ENCODE results near the gene CHMP5. TPM values are rescaled to one million over a fixed set of nuclear protein-coding genes. Genes with fewer than 3 reads are reported as not detected.

Gene CHMP5
- 64.0 and 76.7 TPM in 2 replicates for total RNA-seq

DNA sequence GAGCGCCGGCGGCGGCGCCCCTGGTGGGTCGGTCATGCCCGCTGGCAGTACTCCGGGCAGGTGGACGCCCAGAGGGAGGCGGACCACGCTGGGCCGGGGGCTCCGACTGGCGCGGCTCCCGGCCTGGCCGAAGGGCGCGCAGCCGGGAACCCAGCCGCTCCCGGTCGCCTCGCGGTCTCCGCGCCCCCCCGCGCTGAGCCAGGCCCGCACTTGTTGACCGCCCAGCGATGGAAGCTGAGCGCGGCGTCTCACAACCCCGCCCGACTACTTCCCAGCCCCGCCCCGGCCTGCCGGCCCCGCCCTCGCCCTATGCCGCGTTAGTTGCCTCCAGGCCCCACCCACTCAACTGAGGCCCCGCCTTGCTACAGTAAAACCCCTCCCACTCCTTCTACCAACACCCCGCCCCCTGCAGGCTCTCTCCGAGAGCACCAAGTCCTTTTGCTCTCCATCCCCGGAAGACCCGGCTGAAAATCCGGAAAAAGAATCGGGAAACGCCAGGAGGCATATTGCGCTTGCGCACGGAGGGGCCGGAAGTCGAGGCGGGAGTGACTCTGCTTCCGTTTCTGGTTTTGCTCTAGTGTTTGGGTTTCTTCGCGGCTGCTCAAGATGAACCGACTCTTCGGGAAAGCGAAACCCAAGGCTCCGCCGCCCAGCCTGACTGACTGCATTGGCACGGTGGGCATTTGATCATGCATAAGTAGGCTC is at the start of gene CHMP5, which contains the start of gene BAG1:
Gene CHMP5, plus strand, starts transcription at position 577 of the 705 bp plus-strand sequence. Its CDS starts 30 bp downstream, at position 607.
Gene BAG1, minus strand, starts transcription at position 236 of the 705 bp plus-strand sequence.
- H3K4me3 ChIP-seq (ENCODE audit: low read depth, low read length) = peak within 1 kb of the TSS; percentile 96
- peak; percentile 90 for DNase-seq (ENCODE audit: low read depth)
- TF ChIP-seq, protein P1, sequence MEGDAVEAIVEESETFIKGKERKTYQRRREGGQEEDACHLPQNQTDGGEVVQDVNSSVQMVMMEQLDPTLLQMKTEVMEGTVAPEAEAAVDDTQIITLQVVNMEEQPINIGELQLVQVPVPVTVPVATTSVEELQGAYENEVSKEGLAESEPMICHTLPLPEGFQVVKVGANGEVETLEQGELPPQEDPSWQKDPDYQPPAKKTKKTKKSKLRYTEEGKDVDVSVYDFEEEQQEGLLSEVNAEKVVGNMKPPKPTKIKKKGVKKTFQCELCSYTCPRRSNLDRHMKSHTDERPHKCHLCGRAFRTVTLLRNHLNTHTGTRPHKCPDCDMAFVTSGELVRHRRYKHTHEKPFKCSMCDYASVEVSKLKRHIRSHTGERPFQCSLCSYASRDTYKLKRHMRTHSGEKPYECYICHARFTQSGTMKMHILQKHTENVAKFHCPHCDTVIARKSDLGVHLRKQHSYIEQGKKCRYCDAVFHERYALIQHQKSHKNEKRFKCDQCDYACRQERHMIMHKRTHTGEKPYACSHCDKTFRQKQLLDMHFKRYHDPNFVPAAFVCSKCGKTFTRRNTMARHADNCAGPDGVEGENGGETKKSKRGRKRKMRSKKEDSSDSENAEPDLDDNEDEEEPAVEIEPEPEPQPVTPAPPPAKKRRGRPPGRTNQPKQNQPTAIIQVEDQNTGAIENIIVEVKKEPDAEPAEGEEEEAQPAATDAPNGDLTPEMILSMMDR (conservative IDR thresholded peaks at IDR 0.05; ENCODE audit: low read depth, low read length) = peak; percentile 40

DNA sequence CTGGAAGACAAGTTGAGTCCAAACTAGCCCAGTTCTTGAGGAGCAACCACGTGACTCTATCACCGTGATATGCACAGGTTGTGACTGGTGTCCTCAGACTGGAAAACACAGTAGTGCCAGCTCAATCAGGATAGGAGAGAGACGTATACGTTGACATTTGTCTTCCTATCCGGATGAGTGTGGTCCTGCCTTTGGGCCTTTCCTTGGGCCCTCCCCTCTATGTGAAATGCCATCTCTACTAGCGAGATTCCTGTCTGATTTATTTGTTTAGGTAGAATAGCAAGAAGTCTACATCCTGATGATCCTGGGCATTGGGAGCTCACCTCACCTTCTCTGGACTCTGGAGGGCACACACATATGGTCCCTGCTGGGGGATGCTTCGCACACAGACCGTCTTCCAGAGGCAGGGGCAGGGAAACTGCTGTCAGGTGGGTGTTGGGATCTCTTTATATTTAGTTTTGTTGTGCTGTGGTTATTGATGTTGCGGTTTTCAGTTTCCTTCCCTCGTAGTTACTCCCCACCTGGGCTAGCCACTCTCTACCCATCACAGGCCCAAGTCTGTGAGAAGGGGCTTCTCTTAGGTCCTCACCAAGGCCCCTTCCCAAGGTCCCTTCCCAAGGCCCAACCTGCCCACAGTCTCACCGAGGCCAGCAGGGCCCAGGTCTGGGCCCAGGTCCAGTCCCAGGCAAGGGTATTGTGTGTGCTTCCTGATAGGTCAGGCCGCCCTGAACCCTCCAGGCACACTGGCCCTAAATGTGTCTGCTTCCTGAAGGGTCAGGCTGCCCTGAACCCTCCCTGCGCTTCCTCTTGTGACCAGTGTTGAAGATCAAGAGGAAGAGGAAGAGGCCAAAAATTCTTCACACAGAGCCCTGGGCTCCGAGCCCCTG is 43.9 kb upstream of the CHMP5 start:
- H3K4me3 ChIP-seq (ENCODE audit: low read depth, low read length) = no peak overlapping the region
- DNase-seq (ENCODE audit: low read depth) = no peak
- TF ChIP-seq, protein P1 (conservative IDR thresholded peaks at IDR 0.05; ENCODE audit: low read depth, low read length) = no peak

DNA sequence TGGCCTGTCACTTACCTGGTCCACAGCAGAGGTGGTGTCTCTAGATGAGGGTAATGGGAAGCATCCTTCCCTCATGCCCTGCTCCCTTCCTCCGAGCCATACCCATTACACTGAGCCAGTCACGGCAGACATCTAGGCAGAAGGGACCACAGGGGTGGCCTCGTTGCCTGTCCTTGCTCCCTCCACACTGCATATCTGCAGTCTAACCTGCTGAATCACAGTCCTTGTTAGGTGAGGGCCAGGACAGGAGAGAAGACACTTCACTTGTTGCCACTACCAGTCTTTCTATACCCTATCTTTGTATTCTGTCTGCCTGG is 43.3 kb upstream of the CHMP5 start:
- no peak overlapping the region for H3K4me3 ChIP-seq (ENCODE audit: low read depth, low read length)
- TF ChIP-seq, protein P1 (conservative IDR thresholded peaks at IDR 0.05; ENCODE audit: low read depth, low read length) = no peak
- DNase-seq (ENCODE audit: low read depth) = no peak

DNA sequence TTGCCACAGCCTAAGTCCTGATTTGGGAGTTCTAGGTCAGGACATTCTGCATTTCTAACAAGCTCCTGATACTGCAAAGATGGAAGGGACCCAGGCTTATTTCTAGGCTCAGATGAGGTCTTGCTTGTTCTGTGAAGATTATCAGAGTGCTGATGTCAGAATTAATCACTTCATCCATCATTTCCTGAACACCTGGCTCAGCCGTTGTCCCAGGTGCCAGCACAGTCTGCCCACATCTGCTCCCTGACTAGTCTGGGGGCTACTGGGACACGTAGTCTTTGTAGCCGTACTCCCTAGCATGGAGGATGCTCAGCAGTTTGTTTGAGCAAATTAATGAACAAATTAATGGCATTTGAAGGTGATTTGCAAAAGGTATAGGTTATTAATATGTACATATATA is 42.8 kb upstream of the CHMP5 start:
- TF ChIP-seq, protein P1 (conservative IDR thresholded peaks at IDR 0.05; ENCODE audit: low read depth, low read length) = no peak

DNA sequence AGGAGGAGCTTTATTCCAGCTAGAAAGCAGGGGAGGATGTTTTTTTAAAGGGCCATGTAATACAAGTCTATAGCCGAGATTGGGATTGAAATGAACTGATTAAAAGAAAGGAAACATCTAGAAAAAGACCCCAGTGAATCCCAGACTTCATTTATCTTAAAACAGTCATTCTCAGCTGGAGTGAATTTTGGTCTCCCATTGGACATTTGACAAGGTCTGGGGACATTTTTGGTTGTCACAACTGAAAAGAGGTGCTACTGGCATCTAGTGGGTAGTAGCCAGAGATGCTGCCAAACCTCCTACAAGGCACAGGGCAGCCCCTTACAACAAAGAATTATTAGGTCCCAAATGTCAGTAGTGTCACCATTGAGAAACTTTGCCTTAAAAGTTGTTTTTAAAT is 41.2 kb upstream of the CHMP5 start:
- H3K4me3 ChIP-seq (ENCODE audit: low read depth, low read length) = no peak overlapping the region
- TF ChIP-seq, protein P1 (conservative IDR thresholded peaks at IDR 0.05; ENCODE audit: low read depth, low read length) = peak; percentile 46
- DNase-seq (ENCODE audit: low read depth) = no peak

More for the DNA sequence above, 42.8 kb upstream of the CHMP5 start:
- no peak for DNase-seq (ENCODE audit: low read depth)
- no peak overlapping the region for H3K4me3 ChIP-seq (ENCODE audit: low read depth, low read length)

DNA sequence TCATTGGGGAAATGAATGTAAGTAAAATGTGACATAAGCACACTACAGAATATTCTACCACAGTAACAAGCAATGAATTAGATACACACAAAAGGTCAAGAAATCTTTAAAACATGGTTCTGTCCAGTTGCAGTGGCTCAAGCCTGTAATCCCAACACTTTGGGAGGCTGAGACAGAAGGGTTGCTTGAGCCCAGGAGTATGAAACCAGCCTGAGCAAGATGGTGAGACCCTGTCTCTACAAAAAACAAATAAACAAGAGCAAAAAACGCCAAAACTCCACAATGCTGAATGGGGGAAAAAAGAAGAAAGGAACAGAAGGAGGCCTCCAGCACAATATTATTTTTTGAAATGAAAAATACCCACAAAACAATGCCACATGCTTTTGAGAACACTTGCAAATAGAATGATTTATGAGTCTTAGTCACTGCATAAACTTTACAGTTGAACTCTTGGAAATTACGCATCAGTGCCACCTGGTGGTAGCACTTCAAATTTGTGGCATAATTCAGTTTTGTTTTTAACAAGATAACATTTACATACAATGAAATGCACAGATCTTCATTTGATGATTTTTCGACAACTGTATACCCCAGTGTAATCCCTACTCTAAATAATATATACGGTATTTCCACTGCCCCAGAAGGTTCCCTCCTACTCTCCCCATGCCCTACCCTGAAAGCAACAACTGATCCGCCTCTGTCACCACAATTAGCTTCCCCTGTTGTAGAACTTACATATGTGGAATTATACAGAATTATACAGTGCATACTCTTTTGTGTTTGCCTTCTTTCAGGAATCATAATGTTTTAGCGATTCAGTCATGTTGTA is 39.3 kb upstream of the CHMP5 start:
- DNase-seq (ENCODE audit: low read depth) = no peak
- TF ChIP-seq, protein P1 (conservative IDR thresholded peaks at IDR 0.05; ENCODE audit: low read depth, low read length) = peak; percentile 75
- no peak overlapping the region for H3K4me3 ChIP-seq (ENCODE audit: low read depth, low read length)

All from epithelial cell of proximal tubule (primary cell).